Fibroblast of lung (primary cell): ENCODE measurements around the gene BCL2. TPM values are rescaled to one million over a fixed set of nuclear protein-coding genes. Genes with fewer than 3 reads are reported as not detected.

Experiments used
- DNase-seq, 2 donors: peaks; one replicate each; pipeline versions ENCODE4 v3.0.0 to v3.0.0-alpha.2; 2010; ENCODE audit warnings: low read depth in 2 of 2
- H2AFZ ChIP-seq: 2 replicates; pipeline ENCODE4 v1.5.1; 2012; ENCODE audit warnings: low read length, control low read depth, inconsistent platforms
- H3K27ac ChIP-seq: 2 replicates; pipeline ENCODE4 v1.5.1; 2011; ENCODE audit warnings: low read length, control low read depth; ENCODE audit not compliant: insufficient read depth
- H3K27me3 ChIP-seq: 2 replicates; pipeline ENCODE4 v1.5.1; 2011; ENCODE audit warnings: mild to moderate bottlenecking, low read length; ENCODE audit not compliant: control insufficient read depth, insufficient read depth
- H3K36me3 ChIP-seq: 2 replicates; pipeline ENCODE4 v1.5.1; 2011; ENCODE audit warnings: low read length; ENCODE audit not compliant: control insufficient read depth, insufficient read depth
- H3K4me1 ChIP-seq: 2 replicates; pipeline ENCODE4 v1.5.1; 2011; ENCODE audit warnings: low read length; ENCODE audit not compliant: control insufficient read depth, insufficient read depth; ENCODE audit errors: extremely low read depth
- H3K4me2 ChIP-seq: 2 replicates; pipeline ENCODE4 v1.5.1; 2011; ENCODE audit warnings: low read length, control low read depth; ENCODE audit not compliant: insufficient read depth; ENCODE audit errors: extremely low read depth
- H3K4me3 ChIP-seq, 4 experiments: fragments of 200-600 bp in 1 of 4; sonication (generic) in 1 of 4; replicated peaks in 1 of 4; 2 replicates each; pipeline ENCODE4 v1.5.1; 2011 to 2016; ENCODE audit warnings: low read length in 4 of 4, low read depth in 3 of 4, mild to moderate bottlenecking in 3 of 4, control low read depth in 2 of 4, inconsistent platforms in 1 of 4, mixed read lengths in 1 of 4; ENCODE audit not compliant: insufficient read depth in 1 of 4; ENCODE audit errors: control extremely low read depth in 1 of 4
- H3K79me2 ChIP-seq: 2 replicates; pipeline ENCODE4 v1.5.1; 2012; ENCODE audit warnings: mild to moderate bottlenecking, low read length, inconsistent platforms; ENCODE audit not compliant: control insufficient read depth, insufficient read depth
- H3K9ac ChIP-seq: 2 replicates; pipeline ENCODE4 v1.5.1; 2011; ENCODE audit warnings: mild to moderate bottlenecking, low read length, control low read depth; ENCODE audit not compliant: insufficient read depth
- H3K9me3 ChIP-seq: 2 replicates; pipeline ENCODE4 v1.5.1; 2012; ENCODE audit warnings: low read depth, low read length; ENCODE audit not compliant: control insufficient read depth, insufficient read depth
- H4K20me1 ChIP-seq: 2 replicates; pipeline ENCODE4 v1.5.1; 2011; ENCODE audit warnings: low read length; ENCODE audit not compliant: control insufficient read depth, insufficient read depth; ENCODE audit errors: extremely low read depth
- CTCF ChIP-seq, 2 donors: IDR thresholded peaks in 1 of 2; conservative IDR thresholded peaks in 1 of 2; 1 replicate in 1 of 2; 2 replicates in 1 of 2; pipeline ENCODE4 v1.5.1; 2011 to 2012; ENCODE audit warnings: low read length in 2 of 2, control low read depth in 1 of 2, inconsistent platforms in 1 of 2, low read depth in 1 of 2, mild to moderate bottlenecking in 1 of 2
- EZH2 ChIP-seq: IDR thresholded peaks from 2 replicates; pipeline ENCODE4 v1.5.1; 2012; ENCODE audit warnings: low read length, control low read depth, mild to moderate bottlenecking; ENCODE audit errors: missing control alignments
- polyA plus RNA-seq, 2 donors: library from polyadenylated mRNA; depleted of rRNA in 1 of 2; stranded (reverse) in 1 of 2; unstranded in 1 of 2; fragments of >200 nt; gene quantifications; 2 replicates each; pipeline ENCODE4 v1.2.1, GENCODE V29; 2011 to 2012; ENCODE audit warnings: missing spikeins in 1 of 2
- total RNA-seq: library from RNA; depleted of rRNA; stranded (reverse); fragments of >200 nt; gene quantifications from 2 replicates; pipeline ENCODE4 v1.2.1, GENCODE V29; 2014

BCL2 gene
- total and polyA plus RNA-seq, 2 donors (not counting 1 experiment from before 2014, with no cell fraction given): 1.5 to 3.6 TPM

- no peak for DNase-seq
- H3K36me3 ChIP-seq: no peaks in the 10 kb centered on the region
- no peak overlapping the region for H3K9ac ChIP-seq
- H2AFZ ChIP-seq: no peak overlapping the region
- no peak overlapping the region for H3K4me2 ChIP-seq
- no peak for TF ChIP-seq EZH2
- TF ChIP-seq CTCF (conservative IDR thresholded peaks at IDR 0.05 in 1 of 2, IDR thresholded peaks at IDR 0.05 in 1 of 2; ENCODE audit: low read depth in 1 of 2, low read length in 2 of 2): no peak
- H3K4me3 ChIP-seq: no peak overlapping the region
- no peak overlapping the region for H3K27ac ChIP-seq
- no peaks in the 10 kb centered on the region for H3K4me1 ChIP-seq
- no peaks in the 10 kb centered on the region for H4K20me1 ChIP-seq
- no peaks in the 10 kb centered on the region for H3K79me2 ChIP-seq
- no peaks in the 10 kb centered on the region for H3K9me3 ChIP-seq
- H3K27me3 ChIP-seq: peaks cover 2% of the 10 kb centered on the region
Measured at GRCh38 chr18:63207143-63207790, 112.3 kb downstream of the BCL2 start.

GRCh38 chr18:63206433-63207142 lies 113.0 kb downstream of the BCL2 start:
- Histone ChIP-seq H3K27me3 (peaks cover 2% of the 10 kb centered on the region), H3K27ac (no peak overlapping the region), H3K4me3 (no peak overlapping the region), H3K9ac (no peak overlapping the region), H4K20me1 (no peaks in the 10 kb centered on the region), H3K36me3 (no peaks in the 10 kb centered on the region), H2AFZ (no peak overlapping the region), H3K79me2 (no peaks in the 10 kb centered on the region), H3K4me1 (no peaks in the 10 kb centered on the region), H3K9me3 (no peaks in the 10 kb centered on the region), H3K4me2 (no peak overlapping the region)
- TF ChIP-seq CTCF (conservative IDR thresholded peaks at IDR 0.05 in 1 of 2, IDR thresholded peaks at IDR 0.05 in 1 of 2; ENCODE audit: low read depth in 1 of 2, low read length in 2 of 2) (no peak), EZH2 (no peak)
- no peak for DNase-seq

DNA sequence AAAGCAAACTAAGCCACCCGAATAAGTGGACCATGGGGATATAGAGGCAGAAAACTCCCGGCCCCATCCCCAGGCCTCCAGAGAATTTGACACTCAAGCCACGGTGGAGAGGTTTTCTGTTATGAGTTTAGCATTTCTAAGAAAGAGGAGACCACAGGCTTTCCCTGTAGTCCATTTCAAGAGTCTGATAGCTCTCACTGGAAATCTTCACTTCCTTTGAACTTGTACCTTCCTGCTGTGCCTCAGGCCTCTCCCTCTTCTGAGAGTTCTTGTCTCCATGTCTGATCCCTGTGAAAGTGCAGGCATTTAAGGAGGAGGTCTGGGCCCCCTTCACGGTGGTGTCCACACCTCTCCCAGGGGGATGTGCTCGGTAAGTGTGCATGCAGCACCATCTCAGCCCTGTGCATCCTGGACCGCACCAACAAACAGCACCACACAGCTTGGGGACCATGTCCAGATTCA lies 113.7 kb downstream of the BCL2 start:
- Histone ChIP-seq H3K4me2 (no peak overlapping the region), H3K9me3 (no peaks in the 10 kb centered on the region), H3K9ac (no peak overlapping the region), H2AFZ (no peak overlapping the region), H3K36me3 (no peaks in the 10 kb centered on the region), H3K4me1 (no peaks in the 10 kb centered on the region), H3K27me3 (peaks cover 2% of the 10 kb centered on the region), H3K27ac (no peak overlapping the region), H3K79me2 (no peaks in the 10 kb centered on the region), H3K4me3 (no peak overlapping the region), H4K20me1 (no peaks in the 10 kb centered on the region)
- no peak for TF ChIP-seq CTCF (conservative IDR thresholded peaks at IDR 0.05 in 1 of 2, IDR thresholded peaks at IDR 0.05 in 1 of 2; ENCODE audit: low read depth in 1 of 2, low read length in 2 of 2)
- TF ChIP-seq EZH2: no peak
- DNase-seq: no peak
